ENCODE measurements around the gene TEX13D.
"Not testable (repeated sequence)": the region's sequence is repeated elsewhere in the genome, so short reads cannot be mapped to it uniquely, and the experiment has no call there.

The TEX13D gene

DNA sequence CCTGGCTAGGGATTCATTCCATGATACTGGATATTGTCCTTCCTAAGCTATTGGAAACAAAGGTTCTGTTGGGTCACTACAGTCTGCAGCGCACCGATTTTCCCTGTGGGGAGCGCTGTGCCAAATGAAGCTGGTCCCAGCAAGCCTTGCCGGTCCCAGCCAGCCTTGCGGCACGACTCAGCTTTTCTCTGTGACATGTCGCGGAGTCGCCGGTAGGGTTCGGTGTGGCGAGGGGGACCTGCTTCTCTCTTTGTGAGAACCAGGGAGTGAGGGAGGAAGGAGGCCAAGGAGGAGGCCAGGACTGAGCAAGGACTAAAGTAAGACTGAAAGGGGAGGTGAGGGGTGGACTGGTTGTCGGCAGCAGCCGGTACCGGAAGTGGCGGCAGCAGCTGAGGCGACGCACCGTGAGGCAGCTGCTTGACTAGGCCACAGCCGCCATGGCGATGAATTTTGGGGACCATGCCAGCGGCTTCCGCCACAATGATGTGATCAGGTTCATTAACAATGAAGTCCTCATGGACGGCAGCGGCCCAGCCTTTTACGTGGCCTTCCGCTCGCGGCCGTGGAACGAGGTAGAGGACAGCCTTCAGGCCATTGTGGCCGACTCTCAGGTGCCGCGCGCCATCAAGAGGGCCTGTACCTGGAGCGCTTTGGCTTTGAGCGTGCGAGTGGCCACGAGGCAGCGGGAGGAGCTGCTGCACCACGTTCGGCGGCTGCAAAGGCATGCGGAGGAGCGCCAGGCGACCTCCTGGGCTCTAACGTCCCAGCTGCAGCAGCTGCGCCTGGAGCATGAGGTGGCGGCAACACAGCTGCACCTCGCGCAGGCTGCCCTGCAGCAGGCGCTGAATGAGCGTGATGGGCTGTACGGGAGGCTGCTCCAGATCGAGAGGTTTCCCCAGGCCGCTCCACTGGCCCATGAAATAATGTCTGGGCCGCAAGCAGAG lies at the start of gene TEX13D:
TSS of gene TEX13D (plus strand) at position 180 of the 944 bp plus-strand sequence. CDS start at position 438, 258 bp downstream.
- H3K36me3 ChIP-seq (ENCODE audit: insufficient read depth), result no peaks in the 10 kb centered on the region
- no peaks in the 10 kb centered on the region for H3K4me1 ChIP-seq (ENCODE audit: low read depth, poor library complexity, severe bottlenecking)
- TF ChIP-seq, protein P1, sequence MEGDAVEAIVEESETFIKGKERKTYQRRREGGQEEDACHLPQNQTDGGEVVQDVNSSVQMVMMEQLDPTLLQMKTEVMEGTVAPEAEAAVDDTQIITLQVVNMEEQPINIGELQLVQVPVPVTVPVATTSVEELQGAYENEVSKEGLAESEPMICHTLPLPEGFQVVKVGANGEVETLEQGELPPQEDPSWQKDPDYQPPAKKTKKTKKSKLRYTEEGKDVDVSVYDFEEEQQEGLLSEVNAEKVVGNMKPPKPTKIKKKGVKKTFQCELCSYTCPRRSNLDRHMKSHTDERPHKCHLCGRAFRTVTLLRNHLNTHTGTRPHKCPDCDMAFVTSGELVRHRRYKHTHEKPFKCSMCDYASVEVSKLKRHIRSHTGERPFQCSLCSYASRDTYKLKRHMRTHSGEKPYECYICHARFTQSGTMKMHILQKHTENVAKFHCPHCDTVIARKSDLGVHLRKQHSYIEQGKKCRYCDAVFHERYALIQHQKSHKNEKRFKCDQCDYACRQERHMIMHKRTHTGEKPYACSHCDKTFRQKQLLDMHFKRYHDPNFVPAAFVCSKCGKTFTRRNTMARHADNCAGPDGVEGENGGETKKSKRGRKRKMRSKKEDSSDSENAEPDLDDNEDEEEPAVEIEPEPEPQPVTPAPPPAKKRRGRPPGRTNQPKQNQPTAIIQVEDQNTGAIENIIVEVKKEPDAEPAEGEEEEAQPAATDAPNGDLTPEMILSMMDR (conservative IDR thresholded peaks at IDR 0.05; ENCODE audit: low read depth, low read length), result no peak
- no peaks in the 10 kb centered on the region for H4K20me1 ChIP-seq (ENCODE audit: insufficient read depth)
- no peak within 1 kb of the TSS for H3K4me2 ChIP-seq
- H3K27ac ChIP-seq, result no peak within 1 kb of the TSS
- H3K79me2 ChIP-seq (ENCODE audit: insufficient read depth, low read depth), result no peaks in the 10 kb centered on the region
- no peak within 1 kb of the TSS for H2AFZ ChIP-seq (ENCODE audit: low read depth)
- H3K27me3 ChIP-seq (ENCODE audit: insufficient read depth, low read depth), result no peaks in the 10 kb centered on the region
- H3K4me3 ChIP-seq (IDR thresholded peaks at IDR 0.05; ENCODE audit: insufficient read depth, low read depth, low read length), result no peak within 1 kb of the TSS
- H3K9ac ChIP-seq, result no peak within 1 kb of the TSS

DNA sequence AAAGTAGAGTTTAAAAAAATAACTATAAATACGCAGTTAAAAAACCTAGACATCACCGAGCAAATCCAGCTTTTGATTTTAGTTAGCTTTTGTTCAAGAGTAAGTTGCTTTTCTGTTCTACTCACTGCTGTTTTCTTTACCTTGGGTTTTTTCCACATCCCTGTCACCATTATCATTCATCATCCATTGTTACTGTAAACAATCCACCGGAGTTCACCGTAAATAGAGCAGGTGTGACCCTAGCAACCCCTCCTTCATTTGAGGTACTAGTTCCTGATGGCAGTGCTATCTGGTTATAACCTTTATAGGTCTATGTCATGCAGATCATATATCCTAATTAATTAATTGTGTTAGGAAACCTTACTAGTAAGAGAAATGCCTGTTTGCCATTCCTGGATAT lies 43.0 kb upstream of the TEX13D start:
- Histone ChIP-seq H3K27ac (no peak overlapping the region), H2AFZ (ENCODE audit: low read depth) (no peak overlapping the region), H3K79me2 (ENCODE audit: insufficient read depth, low read depth) (no peaks in the 10 kb centered on the region), H3K9ac (no peak overlapping the region), H3K36me3 (ENCODE audit: insufficient read depth) (no peaks in the 10 kb centered on the region), H3K4me3 (IDR thresholded peaks at IDR 0.05; ENCODE audit: insufficient read depth, low read depth, low read length) (no peak overlapping the region), H3K4me2 (no peak overlapping the region), H4K20me1 (ENCODE audit: insufficient read depth) (no peaks in the 10 kb centered on the region), H3K27me3 (ENCODE audit: insufficient read depth, low read depth) (no peaks in the 10 kb centered on the region), H3K4me1 (ENCODE audit: low read depth, poor library complexity, severe bottlenecking) (no peaks in the 10 kb centered on the region)
- TF ChIP-seq, protein P1 (conservative IDR thresholded peaks at IDR 0.05; ENCODE audit: low read depth, low read length), result no peak

DNA sequence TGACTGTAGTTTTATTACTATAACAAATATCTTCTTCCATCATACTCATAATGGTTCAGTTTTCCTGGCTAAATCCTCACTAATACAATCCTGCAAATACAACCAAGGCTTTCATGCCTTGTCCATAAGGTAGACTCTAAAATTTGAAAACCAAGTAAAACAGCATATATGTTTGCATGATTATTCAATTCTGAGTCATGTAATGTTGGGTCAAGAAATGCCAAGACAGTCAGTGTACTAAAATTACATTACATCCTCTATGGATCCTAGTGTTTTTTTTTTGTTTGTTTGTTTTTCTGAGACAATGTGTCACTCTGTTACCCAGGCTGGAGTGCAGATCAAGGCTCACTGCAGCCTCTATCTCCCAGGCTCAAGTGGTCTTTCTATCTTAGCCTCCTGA lies 38.6 kb upstream of the TEX13D start:
- Histone ChIP-seq H4K20me1 (ENCODE audit: insufficient read depth) (no peaks in the 10 kb centered on the region), H3K27ac (no peak overlapping the region), H3K9ac (no peak overlapping the region), H3K4me2 (no peak overlapping the region), H3K36me3 (ENCODE audit: insufficient read depth) (no peaks in the 10 kb centered on the region), H2AFZ (ENCODE audit: low read depth) (no peak overlapping the region), H3K4me1 (ENCODE audit: low read depth, poor library complexity, severe bottlenecking) (no peaks in the 10 kb centered on the region), H3K79me2 (ENCODE audit: insufficient read depth, low read depth) (no peaks in the 10 kb centered on the region), H3K27me3 (ENCODE audit: insufficient read depth, low read depth) (no peaks in the 10 kb centered on the region), H3K4me3 (IDR thresholded peaks at IDR 0.05; ENCODE audit: insufficient read depth, low read depth, low read length) (no peak overlapping the region)
- TF ChIP-seq, protein P1 (conservative IDR thresholded peaks at IDR 0.05; ENCODE audit: low read depth, low read length), result no peak

DNA sequence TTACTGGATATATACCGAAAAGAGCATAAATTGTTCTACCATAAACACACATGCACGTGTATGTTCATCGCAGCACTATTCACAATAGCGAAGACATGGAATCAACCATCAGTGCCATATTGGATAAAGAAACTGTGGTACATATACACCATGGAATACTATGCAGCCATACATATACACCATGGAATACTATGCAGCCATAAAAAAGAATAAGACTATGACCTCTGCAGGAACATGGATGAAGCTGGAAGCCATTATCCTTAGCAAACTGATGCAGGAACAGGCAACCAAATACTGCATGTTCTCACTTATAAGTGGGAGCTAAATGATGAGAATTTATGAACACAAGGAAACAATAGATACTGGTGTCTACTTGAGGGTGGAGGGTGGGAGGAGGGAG lies 33.1 kb upstream of the TEX13D start:
- H3K36me3 ChIP-seq (ENCODE audit: insufficient read depth); H3K4me1 ChIP-seq (ENCODE audit: low read depth, poor library complexity, severe bottlenecking); H2AFZ ChIP-seq (ENCODE audit: low read depth); H4K20me1 ChIP-seq (ENCODE audit: insufficient read depth); H3K9ac ChIP-seq; H3K27me3 ChIP-seq (ENCODE audit: insufficient read depth, low read depth); H3K27ac ChIP-seq; H3K4me3 ChIP-seq (IDR thresholded peaks at IDR 0.05; ENCODE audit: insufficient read depth, low read depth, low read length); H3K79me2 ChIP-seq (ENCODE audit: insufficient read depth, low read depth); H3K4me2 ChIP-seq: not testable (repeated sequence)

DNA sequence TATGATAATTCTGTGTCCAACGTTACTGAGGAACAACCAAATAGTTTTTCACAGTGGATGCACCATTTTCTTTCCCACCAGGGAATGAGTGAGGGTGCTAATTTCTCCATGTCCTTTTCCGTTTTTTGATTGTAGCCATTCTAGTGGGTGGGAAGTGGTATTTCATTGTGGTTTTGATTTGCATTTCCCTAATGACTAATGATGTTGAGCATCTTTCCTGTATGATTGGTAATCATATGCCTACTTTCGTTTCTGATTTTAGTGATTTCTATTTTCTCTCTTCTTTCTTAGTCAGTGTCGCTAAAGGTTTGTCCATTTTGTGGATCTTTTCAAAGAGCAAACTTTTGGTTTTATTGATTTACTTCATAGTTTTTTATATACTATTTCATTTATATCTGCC lies 32.1 kb upstream of the TEX13D start:
- H4K20me1 ChIP-seq (ENCODE audit: insufficient read depth), result no peaks in the 10 kb centered on the region
- H2AFZ ChIP-seq (ENCODE audit: low read depth), result no peak overlapping the region
- H3K9ac ChIP-seq, result no peak overlapping the region
- H3K27ac ChIP-seq, result no peak overlapping the region
- H3K4me1 ChIP-seq (ENCODE audit: low read depth, poor library complexity, severe bottlenecking), result no peaks in the 10 kb centered on the region
- H3K79me2 ChIP-seq (ENCODE audit: insufficient read depth, low read depth), result no peaks in the 10 kb centered on the region
- H3K4me2 ChIP-seq, result no peak overlapping the region
- no peak overlapping the region for H3K4me3 ChIP-seq (IDR thresholded peaks at IDR 0.05; ENCODE audit: insufficient read depth, low read depth, low read length)
- H3K36me3 ChIP-seq (ENCODE audit: insufficient read depth), result no peaks in the 10 kb centered on the region
- no peaks in the 10 kb centered on the region for H3K27me3 ChIP-seq (ENCODE audit: insufficient read depth, low read depth)
- TF ChIP-seq, protein P1 (conservative IDR thresholded peaks at IDR 0.05; ENCODE audit: low read depth, low read length), result no peak

All from KMS-11 (cell line).